Measurements from ENCODE around the gene REXO1. TPM values are rescaled to one million over a fixed set of nuclear protein-coding genes. Genes with fewer than 3 reads are reported as not detected.

REXO1 gene
- total and polyA plus RNA-seq, 2 donors (not counting 3 experiments of a cell fraction or from before 2014, with no cell fraction given): 41.1 to 56.9 TPM

DNA sequence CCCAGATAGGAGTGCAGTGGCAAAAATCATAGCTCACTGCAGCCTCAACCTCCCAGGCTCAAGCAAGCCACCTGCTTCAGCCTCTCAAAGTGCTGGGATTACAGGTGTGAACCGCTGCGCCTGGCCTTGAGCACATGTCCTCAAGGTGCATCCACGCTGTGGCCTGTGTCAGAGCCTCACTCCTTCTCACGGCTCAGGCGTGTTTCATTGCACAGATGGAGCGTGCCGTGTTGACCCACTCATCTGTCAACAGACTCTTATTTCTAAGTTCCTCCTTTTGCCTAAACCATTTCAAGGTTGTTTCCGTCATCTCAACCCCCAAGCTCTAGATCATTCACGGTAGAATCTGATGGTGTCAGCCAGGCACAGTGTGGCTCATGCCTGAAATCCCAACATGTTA lies 64.4 kb downstream of the REXO1 start:
- TF ChIP-seq, protein P1, sequence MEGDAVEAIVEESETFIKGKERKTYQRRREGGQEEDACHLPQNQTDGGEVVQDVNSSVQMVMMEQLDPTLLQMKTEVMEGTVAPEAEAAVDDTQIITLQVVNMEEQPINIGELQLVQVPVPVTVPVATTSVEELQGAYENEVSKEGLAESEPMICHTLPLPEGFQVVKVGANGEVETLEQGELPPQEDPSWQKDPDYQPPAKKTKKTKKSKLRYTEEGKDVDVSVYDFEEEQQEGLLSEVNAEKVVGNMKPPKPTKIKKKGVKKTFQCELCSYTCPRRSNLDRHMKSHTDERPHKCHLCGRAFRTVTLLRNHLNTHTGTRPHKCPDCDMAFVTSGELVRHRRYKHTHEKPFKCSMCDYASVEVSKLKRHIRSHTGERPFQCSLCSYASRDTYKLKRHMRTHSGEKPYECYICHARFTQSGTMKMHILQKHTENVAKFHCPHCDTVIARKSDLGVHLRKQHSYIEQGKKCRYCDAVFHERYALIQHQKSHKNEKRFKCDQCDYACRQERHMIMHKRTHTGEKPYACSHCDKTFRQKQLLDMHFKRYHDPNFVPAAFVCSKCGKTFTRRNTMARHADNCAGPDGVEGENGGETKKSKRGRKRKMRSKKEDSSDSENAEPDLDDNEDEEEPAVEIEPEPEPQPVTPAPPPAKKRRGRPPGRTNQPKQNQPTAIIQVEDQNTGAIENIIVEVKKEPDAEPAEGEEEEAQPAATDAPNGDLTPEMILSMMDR (IDR thresholded peaks at IDR 0.05; ENCODE audit: extremely low read depth in 1 of 2, insufficient read depth in 1 of 2, low read depth in 1 of 2, low read length in 2 of 2): no peak
- TF ChIP-seq POLR2AphosphoS5 (IDR thresholded peaks at IDR 0.05; ENCODE audit: insufficient read depth, low read depth, low read length) (no peak), POLR2A (IDR thresholded peaks at IDR 0.05; ENCODE audit: low read depth, low read length) (no peak), FOS (IDR thresholded peaks at IDR 0.05; ENCODE audit: borderline replicate concordance, insufficient read depth, low read length) (no peak), JUN (IDR thresholded peaks at IDR 0.05; ENCODE audit: borderline replicate concordance, insufficient read depth, insufficient read length, low read depth) (no peak), MYC (IDR thresholded peaks at IDR 0.05; ENCODE audit: low read depth, low read length) (no peak), GATA2 (IDR thresholded peaks at IDR 0.05; ENCODE audit: insufficient read depth, insufficient read length, low read depth, low read length) (no peak), EZH2 (IDR thresholded peaks at IDR 0.05; ENCODE audit: borderline replicate concordance, low read depth, low read length, severe bottlenecking) (no peak)
- TF ChIP-seq, protein P2, sequence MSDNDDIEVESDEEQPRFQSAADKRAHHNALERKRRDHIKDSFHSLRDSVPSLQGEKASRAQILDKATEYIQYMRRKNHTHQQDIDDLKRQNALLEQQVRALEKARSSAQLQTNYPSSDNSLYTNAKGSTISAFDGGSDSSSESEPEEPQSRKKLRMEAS (IDR thresholded peaks at IDR 0.05; ENCODE audit: insufficient read depth, insufficient read length): no peak
- H3K9me1 ChIP-seq (replicated peaks; ENCODE audit: control insufficient read depth, extremely low read depth, insufficient read depth, low read length): no peaks in the 10 kb centered on the region
- H2AFZ ChIP-seq (ENCODE audit: low read depth, low read length): no peak overlapping the region
- H3K9ac ChIP-seq (replicated peaks; ENCODE audit: extremely low read depth, insufficient read depth, low read length): no peak overlapping the region
- H4K20me1 ChIP-seq (replicated peaks; ENCODE audit: control insufficient read depth, extremely low read depth, insufficient read depth, low read length): no peaks in the 10 kb centered on the region
- no peaks in the 10 kb centered on the region for H3K79me2 ChIP-seq (ENCODE audit: control insufficient read depth, insufficient read depth, low read length)
- no peaks in the 10 kb centered on the region for H3K9me3 ChIP-seq (replicated peaks; ENCODE audit: control insufficient read depth, insufficient read depth, low read length)
- intact Hi-C loops (cut with micrococcal nuclease) (no loop called here), dilution Hi-C loops (cut with MboI; ENCODE audit: extremely low pct_ligation_motif_present, low sequenced_read_pairs) (no loop called here)
- no peak overlapping the region for H3K4me2 ChIP-seq (ENCODE audit: insufficient read depth, low read length)
- H3K27ac ChIP-seq (ENCODE audit: insufficient read depth, low read depth, low read length): no peak overlapping the region
- peaks cover 2 to 5% of the 10 kb centered on the region in 2 experiments for H3K27me3 ChIP-seq (ENCODE audit: control insufficient read depth in 2 of 2, insufficient read depth in 2 of 2, low read length in 2 of 2)
- no peaks in the 10 kb centered on the region for H3K4me1 ChIP-seq (ENCODE audit: control insufficient read depth, extremely low read depth, insufficient read depth, low read length)
- no TSS peak for BruUV-seq (replicated peaks)
- H3K36me3 ChIP-seq (ENCODE audit: control insufficient read depth in 2 of 2, extremely low read depth in 1 of 2, insufficient read depth in 2 of 2, low read length in 2 of 2): no peaks in the 10 kb centered on the region
- ChIA-PET POLR2A (no interaction called here), CTCF (interaction anchor here (1.0 to 6.1 kb wide), 3 partner anchors 12 to 112 kb away, joined by 4 to 58 read pairs (median 5); no protein-coding TSS in a partner anchor)
- no peak for FAIRE-seq
- no peak overlapping the region for H3K4me3 ChIP-seq (replicated peaks in 1 of 3; ENCODE audit: insufficient read depth in 1 of 3, low read depth in 1 of 3, low read length in 3 of 3)
- no peak for DNase-seq (ENCODE audit: low read depth, low spot score)

Measured in endothelial cell of umbilical vein (primary cell).